Adrenal gland (tissue), 12 donors: Measurements from ENCODE around the gene KRT16. TPM values are rescaled to one million over a fixed set of nuclear protein-coding genes. Genes with fewer than 3 reads are reported as not detected.
"Not testable (repeated sequence)": the region's sequence is repeated elsewhere in the genome, so short reads cannot be mapped to it uniquely, and the experiment has no call there.

Experiments used
- DNase-seq, 7 donors: peaks; one replicate each; pipeline ENCODE4 v3.0.0-alpha.2; 2019 to 2020
- H3K27ac ChIP-seq, 5 donors: fragments of 200-600 bp; sonication (generic) in 4 of 5; 1 replicate in 3 of 5; 2 replicates in 2 of 5; pipeline versions ENCODE4 v1.5.1 to v1.8.0; 2016 to 2020; ENCODE audit warnings: mild to moderate bottlenecking in 1 of 5
- H3K27me3 ChIP-seq: fragments of 200-600 bp; 2 replicates; pipeline ENCODE4 v1.8.0; 2021
- H3K36me3 ChIP-seq, 2 donors: fragments of 200-600 bp; replicated peaks in 1 of 2; 1 replicate in 1 of 2; 2 replicates in 1 of 2; pipeline versions ENCODE4 v1.5.1 to v1.8.0; 2018 to 2022
- H3K4me1 ChIP-seq, 2 donors: fragments of 200-600 bp; replicated peaks in 1 of 2; 1 replicate in 1 of 2; 2 replicates in 1 of 2; pipeline versions ENCODE4 v1.5.1 to v1.8.0; 2018 to 2021
- H3K4me3 ChIP-seq, 4 donors: fragments of 200-600 bp; sonication (generic) in 3 of 4; one replicate each; pipeline ENCODE4 v1.5.1; 2016 to 2018
- H3K9me3 ChIP-seq, 3 donors: fragments of 200-600 bp; sonication (generic) in 1 of 3; replicated peaks in 1 of 3; 1 replicate in 2 of 3; 2 replicates in 1 of 3; pipeline versions ENCODE4 v1.5.1 to v1.8.0; 2016 to 2021
- POLR2A ChIP-seq, 2 donors: fragments of 450-650 bp; IDR thresholded peaks; one replicate each; pipeline ENCODE4 v1.6.1; 2017; ENCODE audit warnings: antibody characterized with exemption in 2 of 2, mild to moderate bottlenecking in 2 of 2, moderate library complexity in 1 of 2
- WGBS, 4 donors: extraction: QIAGEN DNeasy Blood & Tissue Kit in 2 of 4; methylation state at CpG; one replicate each; pipeline versions ENCODE4 v1.1.5 to v1.1.7; 2013 to 2017; 5-methylcytosine and 5-hydroxymethylcytosine counted together
- intact Hi-C, 2 donors: fragments of 100-400 bp; cut with DNase I; formaldehyde crosslinking; loops; one replicate each; pipeline versions ENCODE4 v1.14.1 to v1.15.0; 2022 to 2023
- polyA plus RNA-seq, 3 donors: library from polyadenylated mRNA; stranded (reverse); fragments of 200-250 nt in 2 of 3; fragments of 350-450 nt in 1 of 3; fragmentation: Illumina TruSeq in 1 of 3; extraction: RNeasy Lipid Tissue Mini Kit (QIAGEN cat#74804) in 1 of 3; gene quantifications; one replicate each; pipeline ENCODE4 v1.2.3, GENCODE V29; 2013 to 2014
- total RNA-seq, 9 donors: library from RNA; depleted of rRNA in 4 of 9; stranded (reverse); fragments of >200 nt in 4 of 9; fragments of 120-200 nt in 1 of 9; fragmentation: NEBNext Ultra II Directional in 1 of 9; extraction: Animal tissue kit (Norgen Biotek cat#: 25700) in 1 of 9; gene quantifications; one replicate each; pipeline versions ENCODE4 v1.1.0 to v1.2.4, GENCODE V29; 2013 to 2023
- TF ChIP-seq, protein P1 (sequence below), 6 experiments: fragments of 450-650 bp in 4 of 6; fragments of 200-600 bp in 2 of 6; sonication (generic) in 1 of 6; IDR thresholded peaks; 1 replicate in 5 of 6; 2 replicates in 1 of 6; pipeline versions ENCODE4 v1.5.1 to v1.8.0; 2016 to 2021; ENCODE audit warnings: antibody characterized with exemption in 6 of 6, mild to moderate bottlenecking in 2 of 6, moderate library complexity in 1 of 6
- donor health status: healthy with polysubstance abuse.
- donor health status: Bipolar disorder and iron deficiency.
- donor health status: DM: yes; HTN: yes; CAD: no.
- donor health status: DM: no; HTN: no; CAD: no.
- donor health status: DM: no; HTN: no; CAD: no.
- donor health status: DM: yes; HTN: yes; CAD: no.

Gene KRT16
- total and polyA plus RNA-seq, 12 donors = 0.18 to 4.5 (median 0.69) TPM; not detected in 3

DNA sequence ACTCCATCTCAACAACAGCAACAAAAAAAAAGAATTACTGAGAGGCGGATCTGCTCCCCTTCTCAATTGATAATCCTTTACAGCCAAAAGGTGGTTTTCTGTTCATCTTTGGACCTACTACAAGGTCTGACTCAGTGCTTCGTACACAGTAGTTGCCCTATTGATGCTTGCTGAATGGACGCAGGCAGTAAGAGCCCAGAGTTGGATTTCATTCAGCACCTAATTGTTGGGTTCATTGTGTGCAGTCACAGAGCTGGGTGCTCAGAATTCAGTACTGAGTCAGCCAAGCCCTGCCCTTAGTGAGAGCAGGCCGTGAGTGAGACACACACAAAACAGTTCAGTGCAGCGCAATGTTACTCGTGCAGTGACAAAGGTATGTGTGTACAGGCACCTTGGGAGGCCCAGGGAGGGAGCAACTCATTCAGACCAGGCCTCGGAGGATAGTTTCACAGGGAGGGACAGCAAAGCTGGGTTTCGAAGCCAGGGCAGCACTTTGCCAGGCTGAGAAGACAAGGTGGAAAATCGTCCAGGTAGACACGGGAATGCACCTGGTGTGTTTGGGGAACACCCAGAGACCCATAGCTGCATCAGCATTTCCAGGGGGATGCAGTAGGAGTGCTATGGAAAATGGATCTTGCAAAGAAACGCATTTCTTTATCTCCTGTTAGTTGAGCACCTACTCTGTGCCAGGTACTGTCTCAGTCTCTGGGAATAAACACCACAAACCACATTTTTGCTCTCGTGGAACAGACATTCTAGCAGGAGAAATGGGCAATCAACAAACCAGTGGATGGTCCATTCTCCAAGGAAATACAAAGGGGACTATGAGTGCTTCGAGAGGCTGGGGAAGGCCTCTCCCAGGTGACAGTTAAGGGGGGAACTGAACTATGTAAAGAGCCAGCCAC is 29.9 kb upstream of the KRT16 start:
- Histone ChIP-seq H3K9me3 (no peaks in the 10 kb centered on the region), H3K4me1 (peaks cover 0 to 8% of the 10 kb centered on the region in 2 donors), H3K27ac (no peak overlapping the region), H3K27me3 (no peaks in the 10 kb centered on the region), H3K4me3 (no peak overlapping the region), H3K36me3 (no peaks in the 10 kb centered on the region)
- DNase-seq = no peak
- intact Hi-C loops = no loop called here
- WGBS, 4 donors = 76 to 89% (median 84%) methylated on average over 13 of the region's 13 CpGs
- TF ChIP-seq, protein P1, sequence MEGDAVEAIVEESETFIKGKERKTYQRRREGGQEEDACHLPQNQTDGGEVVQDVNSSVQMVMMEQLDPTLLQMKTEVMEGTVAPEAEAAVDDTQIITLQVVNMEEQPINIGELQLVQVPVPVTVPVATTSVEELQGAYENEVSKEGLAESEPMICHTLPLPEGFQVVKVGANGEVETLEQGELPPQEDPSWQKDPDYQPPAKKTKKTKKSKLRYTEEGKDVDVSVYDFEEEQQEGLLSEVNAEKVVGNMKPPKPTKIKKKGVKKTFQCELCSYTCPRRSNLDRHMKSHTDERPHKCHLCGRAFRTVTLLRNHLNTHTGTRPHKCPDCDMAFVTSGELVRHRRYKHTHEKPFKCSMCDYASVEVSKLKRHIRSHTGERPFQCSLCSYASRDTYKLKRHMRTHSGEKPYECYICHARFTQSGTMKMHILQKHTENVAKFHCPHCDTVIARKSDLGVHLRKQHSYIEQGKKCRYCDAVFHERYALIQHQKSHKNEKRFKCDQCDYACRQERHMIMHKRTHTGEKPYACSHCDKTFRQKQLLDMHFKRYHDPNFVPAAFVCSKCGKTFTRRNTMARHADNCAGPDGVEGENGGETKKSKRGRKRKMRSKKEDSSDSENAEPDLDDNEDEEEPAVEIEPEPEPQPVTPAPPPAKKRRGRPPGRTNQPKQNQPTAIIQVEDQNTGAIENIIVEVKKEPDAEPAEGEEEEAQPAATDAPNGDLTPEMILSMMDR (IDR thresholded peaks at IDR 0.05) = no peak
- no peak for TF ChIP-seq POLR2A (IDR thresholded peaks at IDR 0.05)

DNA sequence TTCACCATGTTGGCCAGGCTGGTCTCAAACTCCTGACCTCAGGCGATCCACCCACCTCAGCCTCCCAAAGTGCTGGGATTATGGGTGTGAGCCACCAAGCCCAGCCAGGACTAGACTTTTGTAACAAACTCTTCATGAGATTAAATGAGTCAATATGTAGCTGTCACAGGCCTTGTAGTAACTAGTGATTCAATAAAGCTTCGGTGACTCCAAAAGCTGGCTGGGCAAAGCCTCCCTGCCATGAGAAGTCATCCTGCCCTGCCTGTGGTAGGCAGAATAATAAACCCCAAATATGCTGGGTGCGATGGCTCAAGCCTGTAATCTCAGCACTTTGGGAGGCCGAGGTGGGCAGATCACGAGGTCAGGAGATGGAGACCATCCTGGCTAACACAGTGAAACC is 28.0 kb upstream of the KRT16 start:
- H3K4me1 ChIP-seq, H3K9me3 ChIP-seq, intact Hi-C loops, H3K4me3 ChIP-seq, DNase-seq, H3K27ac ChIP-seq, H3K36me3 ChIP-seq, H3K27me3 ChIP-seq: not testable (repeated sequence)
- 83 to 92% (median 92%) methylated on average over 5 of the region's 5 CpGs for WGBS, 4 donors

DNA sequence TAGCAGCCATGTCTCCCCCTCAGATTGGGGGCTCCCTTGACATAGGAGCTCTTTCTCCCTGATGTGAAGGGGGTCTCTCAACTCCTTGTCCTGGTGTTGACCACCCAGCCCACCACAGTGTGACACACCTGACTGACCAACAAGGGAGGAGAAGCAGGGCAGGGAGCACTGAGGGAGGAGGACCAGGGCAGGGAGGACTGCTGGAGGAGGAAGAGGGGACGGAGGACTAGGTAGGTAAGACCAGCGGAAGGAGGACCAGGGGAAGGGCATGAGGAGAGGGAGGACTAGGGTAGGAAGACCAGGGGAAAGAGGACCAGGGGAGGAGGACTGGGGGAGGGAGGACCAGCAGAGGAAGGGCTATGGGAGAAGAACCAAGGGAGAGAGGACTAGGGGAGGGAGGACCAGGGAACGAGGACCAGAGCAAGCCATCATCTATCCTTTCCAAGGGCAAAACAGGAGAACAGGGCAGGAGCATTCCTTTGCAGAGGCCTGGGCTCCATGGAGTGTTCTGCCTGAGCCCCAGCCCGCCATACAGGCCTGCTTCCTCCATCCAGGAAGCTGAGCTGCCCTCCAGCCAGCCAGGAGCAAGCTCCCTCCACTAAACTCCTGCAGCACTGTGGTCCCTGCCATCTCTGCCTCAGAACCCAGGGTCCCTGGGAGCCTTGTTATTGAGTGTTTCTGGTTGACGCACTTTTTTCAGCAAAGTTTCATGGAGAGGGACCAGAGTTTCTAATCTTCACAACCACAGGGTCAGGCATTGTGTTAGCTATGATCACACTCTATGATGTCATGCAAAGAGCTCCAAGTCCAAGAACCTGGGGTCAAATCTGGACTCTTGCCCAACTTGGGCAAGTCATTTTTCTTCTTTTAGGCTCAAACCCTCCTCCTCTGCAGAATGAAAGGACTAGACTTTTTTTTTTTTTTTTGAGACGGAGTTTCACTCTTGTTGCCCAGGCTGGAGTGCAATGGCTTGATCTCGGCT is 27.2 kb upstream of the KRT16 start:
- TF ChIP-seq POLR2A (IDR thresholded peaks at IDR 0.05) = no peak
- TF ChIP-seq, protein P1 (IDR thresholded peaks at IDR 0.05) = no peak
- Histone ChIP-seq H3K4me3 (no peak overlapping the region), H3K9me3 (no peaks in the 10 kb centered on the region), H3K4me1 (peaks cover 0 to 8% of the 10 kb centered on the region in 2 donors), H3K27ac (no peak overlapping the region), H3K36me3 (no peaks in the 10 kb centered on the region), H3K27me3 (no peaks in the 10 kb centered on the region)
- WGBS, 4 donors = 84 to 92% (median 91%) methylated on average over 5 to 7 of the region's 7 CpGs
- intact Hi-C loops = no loop called here
- DNase-seq = no peak

DNA sequence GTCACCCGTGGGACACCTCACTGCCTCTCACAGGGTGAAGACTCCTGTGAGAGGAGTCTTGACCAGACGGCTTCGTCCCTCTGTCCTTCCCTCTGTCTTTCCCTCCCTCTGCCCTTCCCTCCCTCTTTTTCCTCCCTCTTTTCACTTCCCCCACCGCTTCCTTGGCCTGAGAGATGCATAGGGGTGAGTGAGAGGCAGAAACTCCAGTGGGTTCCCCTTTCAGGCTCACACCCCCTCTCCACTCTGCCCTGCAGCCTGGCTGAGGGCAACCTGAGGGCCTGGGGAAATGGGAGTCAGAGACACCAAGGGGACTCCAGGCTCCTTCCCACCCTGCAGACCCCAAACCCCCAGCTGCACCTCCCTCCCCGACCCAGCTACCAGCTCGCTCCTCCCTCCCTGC is 26.4 kb upstream of the KRT16 start:
- WGBS, 4 donors = 71 to 82% (median 80%) methylated on average over 6 of the region's 6 CpGs
- Histone ChIP-seq H3K4me3 (no peak overlapping the region), H3K27ac (no peak overlapping the region), H3K27me3 (no peaks in the 10 kb centered on the region), H3K4me1 (peaks cover 0 to 8% of the 10 kb centered on the region in 2 donors), H3K36me3 (no peaks in the 10 kb centered on the region), H3K9me3 (no peaks in the 10 kb centered on the region)
- TF ChIP-seq, protein P1 (IDR thresholded peaks at IDR 0.05) = no peak
- TF ChIP-seq POLR2A (IDR thresholded peaks at IDR 0.05) = no peak
- DNase-seq = no peak
- intact Hi-C loops = no loop called here
